GM18907 (cell line): Measurements from ENCODE around the gene UBL3.

Experiments used
- ATAC-seq: cut with Tn5 transposase; IDR thresholded peaks from one replicate; pipeline ENCODE4 v1.9.1; 2021; ENCODE audit warnings: mild to moderate bottlenecking, moderate library complexity; ENCODE audit not compliant: unreplicated experiment

Gene UBL3

DNA sequence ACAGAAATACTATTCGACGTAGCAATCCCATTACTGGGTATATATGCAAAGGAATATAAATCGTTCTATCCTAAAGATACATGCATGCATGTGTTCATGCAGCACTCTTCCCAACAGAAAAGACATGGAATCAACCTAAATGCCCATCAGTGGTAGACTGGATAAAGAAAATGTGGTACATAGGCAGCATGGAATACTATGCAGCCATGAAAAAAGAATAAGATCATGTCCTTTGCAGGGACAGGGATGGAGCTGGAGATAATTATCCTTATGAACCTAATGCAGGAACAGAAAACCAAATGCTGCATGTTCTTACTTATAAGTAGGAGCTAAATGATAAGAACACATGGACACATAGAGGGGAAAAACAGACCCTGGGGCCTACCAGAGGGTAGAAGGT, 89.3 kb downstream of the UBL3 start:
- ATAC-seq: no peak

DNA sequence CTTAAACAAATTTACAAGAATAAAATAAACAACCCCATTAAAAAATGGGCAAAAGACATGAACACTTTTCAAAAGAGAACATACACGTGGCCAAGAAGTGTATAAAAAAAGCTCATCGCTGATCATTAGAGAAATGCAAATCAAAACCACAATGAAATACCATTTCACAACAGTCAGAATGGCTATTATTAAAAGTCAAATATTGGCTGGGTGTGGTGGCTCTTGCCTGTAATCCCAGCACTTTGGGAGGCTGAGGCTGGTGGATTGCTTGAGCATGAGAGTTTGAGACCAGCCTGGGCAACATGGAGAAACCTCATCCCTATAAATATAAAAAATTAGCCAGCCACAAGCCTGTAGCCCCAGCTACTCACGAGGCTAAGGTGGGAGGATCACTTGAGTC, 89.9 kb downstream of the UBL3 start:
- ATAC-seq: no peak

DNA sequence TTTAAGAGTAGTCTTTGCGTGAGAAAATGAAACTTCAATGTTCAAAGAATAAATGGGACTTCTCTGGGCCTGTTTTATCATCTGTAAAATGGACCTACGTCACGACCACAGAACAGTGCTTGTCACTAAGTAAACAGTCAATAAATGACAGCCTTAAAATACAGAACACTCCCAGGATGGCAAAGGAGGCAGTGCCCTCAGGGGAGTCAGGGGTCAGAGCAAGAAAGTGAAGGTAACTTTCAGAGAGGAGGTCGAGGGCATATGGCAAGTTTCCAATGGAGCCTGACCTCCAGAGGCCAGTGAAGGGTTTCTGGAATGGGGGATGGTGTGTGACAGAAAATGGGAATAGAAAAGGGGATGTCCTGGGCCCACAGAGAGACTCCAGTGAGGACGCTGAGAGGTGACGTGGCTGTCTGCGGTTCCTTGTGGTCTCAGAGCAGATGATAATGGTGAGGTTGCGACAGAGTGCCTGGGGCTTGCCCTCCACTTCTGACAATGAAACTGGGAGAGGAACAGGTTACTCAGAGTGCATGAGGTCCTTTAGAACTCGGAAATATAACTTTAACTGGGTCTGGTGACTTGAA, 91.8 kb downstream of the UBL3 start:
- ATAC-seq: peak; percentile 92

DNA sequence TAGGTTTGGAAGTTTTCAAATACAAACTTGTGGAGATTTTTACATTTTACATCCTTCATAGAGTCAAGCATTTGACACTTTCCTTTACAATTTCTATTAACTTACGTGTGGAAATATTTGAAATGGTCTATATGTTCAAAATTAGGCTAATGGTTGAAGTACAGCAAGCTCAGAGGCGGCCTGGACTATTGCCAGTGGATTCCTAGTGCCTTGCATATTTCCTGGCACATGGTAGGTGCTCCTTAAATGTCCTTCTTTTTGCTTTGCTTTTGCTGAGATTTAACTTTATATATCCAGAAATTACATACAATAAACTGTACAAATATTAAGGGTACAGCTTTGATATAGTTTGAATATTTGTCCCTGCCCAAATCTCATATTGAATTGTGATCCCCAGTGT, 93.9 kb downstream of the UBL3 start:
- no peak for ATAC-seq

DNA sequence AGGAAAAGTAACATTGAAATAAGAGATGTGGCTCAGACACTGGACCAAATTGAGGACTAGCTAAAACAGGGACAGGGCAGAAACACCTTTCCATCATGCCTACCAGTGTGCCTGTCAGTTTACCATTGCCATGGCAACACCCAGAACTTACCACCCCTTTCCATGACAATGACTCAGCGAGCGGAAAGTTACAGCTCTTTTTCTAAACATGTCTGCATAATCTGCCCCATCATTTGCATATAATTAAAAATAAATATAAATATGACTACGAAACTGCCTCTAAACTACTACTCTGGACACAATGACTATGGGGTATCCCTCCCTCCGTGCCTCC, 96.0 kb downstream of the UBL3 start:
- no peak for ATAC-seq

DNA sequence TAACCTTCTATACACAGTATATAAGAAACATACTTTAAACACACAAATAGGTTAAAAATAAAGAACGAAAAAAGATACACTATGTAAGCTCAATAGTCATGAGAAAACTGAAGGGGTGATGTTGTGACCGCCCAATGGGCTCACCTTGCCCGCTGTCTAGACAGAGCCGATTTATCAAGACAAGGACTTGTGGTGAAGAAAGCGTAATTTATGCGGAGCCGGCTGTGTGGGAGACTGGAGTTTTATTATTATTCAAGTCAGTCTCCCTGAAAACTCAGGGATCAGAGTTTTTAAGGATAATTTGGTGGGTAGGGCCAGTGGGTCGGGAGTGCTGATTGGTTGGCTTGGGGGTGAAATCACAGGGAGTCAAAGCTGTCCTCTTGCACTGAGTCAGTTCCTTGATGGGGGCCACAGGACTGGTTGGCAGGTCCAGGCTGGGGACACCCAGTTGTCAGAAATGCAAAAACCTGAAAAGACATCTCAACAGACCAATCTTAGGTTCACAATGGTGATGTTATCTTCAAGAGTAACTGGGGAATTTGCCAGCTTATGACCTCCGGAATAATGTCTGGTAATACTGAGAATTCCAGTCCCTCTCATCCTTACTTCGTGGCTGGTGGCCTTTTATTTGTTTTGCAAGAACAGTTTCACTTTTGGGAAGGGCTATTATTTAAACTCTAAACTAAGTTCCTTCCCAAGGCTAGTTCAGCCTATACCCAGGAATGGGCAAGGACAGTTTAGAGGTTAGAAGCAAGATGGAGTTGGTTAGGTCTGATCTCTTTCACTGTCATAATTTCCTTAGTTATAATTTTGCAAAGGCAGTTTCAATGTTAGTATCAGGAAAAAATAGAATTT, 96.6 kb downstream of the UBL3 start:
- ATAC-seq: no peak

DNA sequence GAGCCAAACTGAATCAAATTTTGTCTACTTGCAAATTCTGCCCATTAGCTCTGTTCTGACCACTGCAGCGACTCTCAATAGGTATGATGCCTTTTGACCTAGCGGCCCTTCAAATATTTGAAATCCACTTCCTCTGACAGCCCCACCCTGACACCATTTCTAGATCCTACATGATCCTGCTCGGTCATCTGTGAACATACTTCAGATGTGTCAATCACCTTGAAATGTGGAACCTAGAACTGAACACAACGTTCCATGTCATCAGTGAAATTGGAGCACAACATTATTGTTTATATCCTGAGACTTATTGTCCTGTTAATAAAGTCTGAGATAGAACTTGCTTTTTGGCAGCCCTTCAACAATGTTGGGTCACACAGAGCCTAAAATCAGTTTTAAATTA, 98.2 kb downstream of the UBL3 start:
- ATAC-seq: no peak

DNA sequence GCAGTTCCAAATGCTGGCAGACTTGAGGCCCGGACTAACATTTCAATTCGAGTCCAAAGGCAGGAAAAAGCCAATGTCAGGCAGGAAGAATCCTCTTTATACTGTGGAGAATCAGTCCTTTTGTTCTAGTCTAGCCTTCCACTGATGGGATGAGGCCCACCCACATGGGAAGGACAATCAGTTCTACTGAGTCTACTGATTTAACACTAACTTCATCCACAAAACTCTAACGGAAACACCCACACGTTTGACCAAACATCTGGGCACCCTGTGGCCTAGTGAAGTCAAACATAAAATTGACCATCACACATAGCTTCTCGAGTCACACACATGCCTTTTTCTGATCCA, 100.3 kb downstream of the UBL3 start:
- no peak for ATAC-seq

DNA sequence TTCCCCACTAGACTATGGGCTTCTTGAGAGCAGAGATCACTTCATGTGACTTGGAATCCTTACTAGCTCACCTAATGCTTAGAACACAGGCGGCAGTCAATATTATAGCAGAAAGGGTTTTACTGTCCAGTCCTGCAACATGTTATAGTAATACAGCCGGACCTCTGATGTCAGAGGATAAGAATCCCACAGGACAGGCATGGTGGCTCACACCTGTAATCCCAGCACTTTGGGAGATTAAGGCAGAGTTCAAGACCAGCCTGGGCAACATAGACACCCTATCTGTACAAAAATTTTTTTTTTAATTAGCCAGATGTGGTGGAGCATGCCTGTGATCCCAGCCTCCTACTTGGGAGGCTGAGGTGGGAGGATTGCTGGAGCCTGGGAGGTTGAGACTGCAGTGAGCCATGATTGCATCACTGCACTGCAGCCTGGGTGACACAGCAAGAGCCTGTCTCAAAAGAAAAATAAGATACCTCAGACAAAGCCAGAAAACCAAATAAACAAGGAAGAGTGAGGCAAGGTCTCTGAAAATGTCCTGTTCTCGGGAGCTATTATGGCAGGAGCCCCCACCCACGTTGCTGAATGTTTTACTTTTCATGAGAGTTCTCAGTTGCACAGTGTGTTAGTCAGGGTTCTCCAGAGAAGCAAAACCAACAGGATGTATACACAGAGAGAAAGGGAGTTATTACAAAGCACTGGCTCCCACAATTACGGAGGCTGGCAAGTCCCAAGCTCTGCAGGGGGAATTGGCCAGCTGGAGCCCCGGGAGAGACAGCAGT, 100.8 kb downstream of the UBL3 start:
- ATAC-seq: no peak

DNA sequence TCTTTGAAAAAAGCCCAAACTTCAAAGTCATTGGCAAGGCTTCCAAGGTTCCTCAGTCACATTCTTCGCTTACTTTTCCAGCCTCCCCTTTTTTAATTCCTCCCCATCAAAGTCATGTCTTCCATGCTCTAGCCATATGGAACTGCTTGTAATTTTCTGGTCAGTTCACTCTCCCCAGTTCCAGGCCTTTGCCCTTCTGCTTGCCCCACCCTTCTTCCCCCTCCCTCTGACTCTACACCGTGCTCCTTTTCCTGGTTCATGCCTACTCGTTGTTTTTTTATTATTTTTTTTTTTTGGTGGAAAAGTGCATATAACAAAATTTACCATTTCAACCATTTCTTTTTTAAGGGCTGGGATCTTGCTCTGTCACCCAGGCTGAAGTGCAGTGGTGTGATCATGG, 102.3 kb downstream of the UBL3 start:
- no peak for ATAC-seq

DNA sequence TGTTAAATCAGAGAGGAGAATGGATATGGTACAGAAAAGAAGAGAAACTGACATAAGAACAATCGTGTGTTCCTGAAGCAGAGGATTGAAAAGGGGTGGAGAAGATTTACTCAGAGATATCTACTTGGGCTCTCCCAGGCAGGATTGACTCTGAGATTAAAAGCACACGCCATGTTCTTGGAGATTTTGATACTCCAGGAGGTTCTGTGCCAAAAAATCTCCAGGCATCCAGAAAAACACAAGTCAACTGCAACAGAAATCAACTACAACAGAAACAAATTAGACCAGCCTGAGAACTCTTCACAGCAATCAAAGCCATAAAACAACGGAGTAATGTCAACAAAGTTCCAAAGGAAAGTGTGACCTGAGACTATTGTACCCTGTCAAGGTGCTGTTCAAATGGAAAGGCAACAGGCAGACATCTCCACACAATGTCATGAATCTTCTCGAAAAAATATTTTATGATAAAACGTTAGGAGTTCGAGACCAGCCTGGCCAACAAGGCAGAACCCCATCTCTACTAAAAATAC, 104.2 kb downstream of the UBL3 start:
- no peak for ATAC-seq

DNA sequence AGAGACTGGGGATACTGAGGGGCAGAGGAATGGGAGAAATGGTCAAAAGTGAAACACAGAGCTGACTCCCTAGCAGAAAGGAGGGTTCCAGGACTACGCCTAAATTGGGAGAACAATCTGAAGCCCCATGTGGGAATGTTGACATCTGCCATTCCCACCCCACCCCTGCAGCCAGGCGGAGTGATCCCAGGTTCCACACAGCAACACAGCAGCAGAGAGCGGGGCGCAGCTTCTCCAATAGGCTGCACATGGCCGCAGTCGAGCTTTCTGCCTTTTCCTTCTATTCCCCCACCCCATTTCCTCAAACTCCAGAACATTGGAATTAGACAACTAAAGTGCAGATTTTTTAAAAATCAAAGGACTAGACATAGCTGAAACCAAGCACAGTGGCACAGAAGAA, 104.7 kb downstream of the UBL3 start:
- ATAC-seq: no peak

DNA sequence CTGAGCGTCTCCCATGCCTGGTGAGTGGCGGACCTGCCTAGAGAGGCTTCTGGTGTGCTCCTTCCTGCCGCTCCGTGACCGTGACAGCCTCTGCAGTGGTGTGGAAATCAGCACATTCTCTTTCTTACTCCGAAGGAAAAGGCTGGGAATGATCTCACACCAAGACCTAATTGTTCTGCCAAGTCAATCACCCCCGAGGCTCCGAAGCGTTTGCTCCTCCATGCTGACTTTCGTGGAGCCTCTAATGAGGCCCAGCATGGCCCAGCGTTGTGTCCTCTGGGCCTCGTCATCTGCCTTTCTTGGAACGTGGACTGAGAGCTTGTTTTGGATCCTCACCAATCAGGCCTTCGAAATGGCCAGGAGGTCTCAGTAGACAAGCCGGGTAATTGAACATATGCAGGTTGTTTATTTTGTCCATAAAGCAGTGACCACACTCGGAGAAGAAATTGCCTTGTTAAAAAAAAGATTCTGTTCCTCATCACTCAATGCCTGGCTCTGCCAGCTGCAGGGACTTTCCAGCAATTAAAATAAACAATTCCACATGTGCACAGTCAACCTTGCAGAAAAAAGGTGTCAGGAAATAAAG, 107.1 kb downstream of the UBL3 start:
- no peak for ATAC-seq

DNA sequence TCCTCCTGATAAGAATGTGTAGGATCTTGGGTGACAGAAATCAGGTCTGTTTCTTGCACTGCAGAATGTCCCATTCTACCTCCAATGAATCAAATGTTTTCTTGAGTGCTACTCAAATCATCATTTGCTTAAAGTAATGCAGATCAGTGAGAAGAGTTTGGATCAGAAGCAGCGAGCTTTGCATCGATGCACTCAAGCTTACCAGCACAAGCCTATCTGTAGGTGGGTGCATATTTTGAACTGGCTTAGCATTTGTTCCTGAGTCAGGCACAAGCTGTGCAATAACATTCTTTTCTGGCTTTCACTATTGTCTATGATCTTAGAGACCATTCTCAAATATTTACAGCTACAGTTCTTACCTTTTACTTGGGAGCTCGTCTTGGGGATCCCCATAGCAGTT, 109.5 kb downstream of the UBL3 start:
- no peak for ATAC-seq

DNA sequence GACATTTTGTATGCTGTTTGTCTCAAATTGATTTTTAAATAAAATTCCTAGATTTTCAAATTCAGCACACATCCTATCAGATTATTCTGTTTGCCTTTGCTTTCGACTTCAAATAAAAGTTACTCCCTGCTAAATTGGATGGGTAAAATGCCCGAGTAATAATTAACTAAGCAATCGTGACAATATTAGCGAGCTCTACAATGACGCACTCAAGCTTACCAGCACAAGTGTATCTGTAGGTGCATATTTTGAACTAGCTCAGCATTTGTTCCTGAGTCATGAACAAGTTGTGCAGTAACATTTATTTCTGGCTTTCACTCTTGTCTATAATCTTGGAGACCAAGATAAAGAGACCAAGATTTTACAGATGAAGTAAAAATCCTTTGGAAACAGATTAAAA, 113.4 kb downstream of the UBL3 start:
- no peak for ATAC-seq

DNA sequence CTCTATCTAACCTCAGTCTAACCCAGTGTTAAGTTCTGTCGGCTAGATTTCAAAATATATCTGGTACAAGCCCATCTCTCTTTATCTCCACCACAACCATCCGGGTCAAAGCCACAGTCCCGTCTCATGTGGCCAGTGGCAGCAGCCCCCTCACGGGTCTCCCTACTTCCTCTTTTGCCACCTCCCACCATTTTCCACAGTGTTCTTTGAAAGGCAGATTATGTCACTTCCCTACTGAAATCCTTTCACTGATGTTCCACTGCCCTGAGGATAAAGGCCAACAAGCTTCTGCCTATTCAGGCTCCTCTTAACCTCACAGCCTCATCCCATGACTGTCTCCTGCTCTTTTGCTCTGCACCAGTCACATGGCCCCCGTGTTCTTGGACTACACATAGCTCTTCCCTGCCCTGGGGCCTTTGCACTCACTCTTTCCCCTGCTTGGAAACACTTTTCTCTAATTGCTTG, 117.2 kb downstream of the UBL3 start:
- ATAC-seq: no peak

DNA sequence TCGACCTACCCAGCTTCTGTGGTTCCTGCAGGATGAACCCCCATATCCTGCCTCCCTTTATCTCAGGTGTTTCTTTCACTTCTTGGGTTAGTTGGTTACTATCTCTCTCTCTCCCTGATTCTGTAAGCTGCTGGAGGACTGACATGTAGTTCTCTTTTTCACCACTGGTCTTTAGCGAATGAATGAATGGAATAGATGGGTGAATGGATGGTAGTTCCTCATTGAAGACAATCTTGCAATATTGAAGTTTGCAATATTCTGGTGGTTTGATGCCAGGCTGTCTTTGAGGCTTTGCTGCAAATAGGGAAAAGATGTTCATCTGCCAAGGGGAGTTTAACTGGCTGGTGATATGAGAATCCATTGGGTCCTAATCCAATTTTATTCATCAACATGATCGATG, 120.2 kb downstream of the UBL3 start:
- no peak for ATAC-seq

DNA sequence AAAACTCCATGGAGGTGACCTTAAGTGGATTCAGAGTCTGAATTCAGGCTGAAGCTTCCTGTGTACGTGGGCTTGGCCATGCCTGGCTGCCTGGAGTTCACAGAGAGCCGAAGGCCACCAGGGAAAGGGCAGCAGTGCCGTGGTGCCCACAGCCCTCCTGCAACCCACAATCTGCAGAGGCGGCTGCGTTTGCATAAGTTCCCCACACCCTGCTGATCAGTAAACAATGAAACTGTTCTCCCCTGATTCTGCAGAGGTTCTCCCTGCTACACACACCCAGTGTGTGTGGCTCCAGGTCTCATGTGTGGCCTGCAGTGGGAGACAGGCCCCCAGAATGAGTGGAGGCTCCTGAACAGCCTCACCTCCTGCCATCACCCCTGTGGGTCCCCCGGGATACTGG, 128.0 kb downstream of the UBL3 start:
- ATAC-seq: no peak

DNA sequence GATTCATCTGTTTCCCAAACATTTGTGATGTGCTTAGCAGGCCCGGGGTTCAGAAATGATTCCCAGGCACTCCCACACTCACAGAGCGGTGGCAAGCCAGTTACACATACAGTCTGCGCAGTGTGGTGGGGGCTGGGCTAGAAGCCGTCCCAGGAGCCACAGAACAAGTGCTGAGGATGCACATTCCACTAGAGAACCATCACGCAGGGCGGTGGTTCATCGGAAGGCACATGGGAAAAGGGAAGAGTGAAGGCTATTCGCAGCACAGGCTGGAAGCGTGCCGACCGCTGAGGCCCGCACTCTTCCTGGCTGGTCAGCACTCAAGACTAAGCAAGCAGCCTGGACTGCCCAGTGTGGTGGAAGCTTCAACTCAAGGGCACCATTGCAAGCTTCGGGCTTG, 128.7 kb downstream of the UBL3 start:
- ATAC-seq: no peak

DNA sequence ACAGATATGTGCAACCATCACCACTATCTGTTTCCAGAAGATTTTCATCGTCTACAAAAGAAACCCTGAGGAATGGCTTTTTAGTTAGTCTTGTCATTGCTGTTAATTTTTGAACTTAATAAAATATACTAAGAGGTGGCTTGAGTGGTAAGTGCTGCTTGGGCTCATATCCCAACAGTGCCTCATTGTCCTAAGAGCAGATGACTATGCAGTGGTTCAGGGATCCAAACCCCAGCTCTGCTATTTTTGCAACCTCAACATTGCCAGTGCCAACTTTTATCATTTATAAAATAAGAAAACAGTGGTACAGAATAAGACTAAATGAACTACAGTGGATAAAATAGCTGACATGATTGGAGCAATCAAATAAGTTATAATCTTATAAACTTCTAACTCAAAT, 131.7 kb downstream of the UBL3 start:
- ATAC-seq: no peak

DNA sequence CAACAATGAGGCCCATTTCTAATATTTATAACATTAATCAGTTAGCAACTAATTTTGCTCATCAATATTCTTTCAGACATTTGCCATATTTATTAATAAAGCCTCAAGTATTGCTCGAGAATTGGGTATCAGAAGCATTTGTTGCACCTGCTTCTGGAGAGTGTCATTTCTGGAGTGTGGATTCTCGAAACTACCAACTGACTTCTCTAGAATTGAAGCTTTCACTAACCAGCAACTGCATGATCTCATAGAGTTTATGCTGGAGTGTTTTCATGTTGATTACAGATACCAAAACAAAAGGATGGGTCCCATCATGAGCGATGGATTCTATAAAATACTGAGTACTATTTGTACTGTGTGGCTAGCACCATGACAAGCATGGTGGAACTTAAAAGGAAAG, 133.9 kb downstream of the UBL3 start:
- ATAC-seq: no peak
